DMS 273 (cell line): ENCODE data around the gene ATP13A1.
A peak's percentile ranks its signal among the peaks of the same experiment; 100 is the strongest.
"Not testable (repeated sequence)": the region's sequence is repeated elsewhere in the genome, so short reads cannot be mapped to it uniquely, and the experiment has no call there.

Source experiments
- DNase-seq: peaks from one replicate; lab custom pipeline; 2025; ENCODE audit not compliant: unreplicated experiment; lab: John Stamatoyannopoulos, UW

Gene ATP13A1

GRCh38 chr19:19663256-19664120 lies at the start of gene ATP13A1:
Gene ATP13A1, minus strand, starts transcription at chr19:19663676. Its CDS starts 10 bp downstream, at chr19:19663666.
- peak; percentile 100 for DNase-seq

DNA sequence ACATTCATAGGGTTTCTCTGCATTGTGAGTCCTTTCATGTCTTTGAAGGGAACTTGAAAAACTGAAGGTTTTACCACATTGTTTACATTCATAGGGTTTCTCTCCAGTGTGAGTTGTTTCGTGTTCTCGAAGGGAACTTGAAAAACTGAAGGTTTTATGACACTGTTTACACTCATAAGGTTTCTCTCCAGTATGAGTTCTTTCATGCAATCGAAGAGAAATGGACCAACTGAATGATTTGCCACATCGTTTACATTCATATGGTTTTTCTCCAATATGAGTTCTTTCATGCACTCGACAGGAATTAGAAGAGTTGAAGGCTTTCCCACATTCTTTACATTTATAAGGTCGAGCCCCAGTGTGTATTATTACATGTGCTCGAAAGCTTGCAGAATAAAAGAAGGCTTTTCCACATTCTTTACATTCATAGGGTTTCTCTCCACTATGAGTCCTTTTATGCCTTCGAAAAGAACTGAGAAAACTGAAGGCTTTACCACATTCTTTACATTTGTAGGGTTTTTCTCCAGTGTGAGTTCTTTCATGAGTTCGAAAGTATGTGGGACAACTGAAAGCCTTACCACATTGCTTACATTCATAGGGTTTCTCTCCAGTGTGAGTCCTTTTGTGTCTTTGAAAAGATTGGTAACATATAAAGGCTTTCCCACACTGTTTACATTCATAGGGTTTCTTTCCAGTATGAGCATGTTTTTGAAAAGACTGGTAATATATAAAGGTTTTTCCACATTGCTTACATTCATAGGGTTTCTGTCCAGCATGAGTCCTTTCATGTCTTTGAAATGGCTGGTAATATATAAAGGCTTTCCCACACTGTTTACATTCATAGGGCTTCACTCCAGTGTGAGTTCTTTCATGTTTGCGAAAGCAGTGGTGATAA lies 48.7 kb upstream of the ATP13A1 start:
- no peak for DNase-seq

- DNase-seq: no peak
Observed at GRCh38 chr19:19711306-19711933, 47.9 kb upstream of the ATP13A1 start.

DNA sequence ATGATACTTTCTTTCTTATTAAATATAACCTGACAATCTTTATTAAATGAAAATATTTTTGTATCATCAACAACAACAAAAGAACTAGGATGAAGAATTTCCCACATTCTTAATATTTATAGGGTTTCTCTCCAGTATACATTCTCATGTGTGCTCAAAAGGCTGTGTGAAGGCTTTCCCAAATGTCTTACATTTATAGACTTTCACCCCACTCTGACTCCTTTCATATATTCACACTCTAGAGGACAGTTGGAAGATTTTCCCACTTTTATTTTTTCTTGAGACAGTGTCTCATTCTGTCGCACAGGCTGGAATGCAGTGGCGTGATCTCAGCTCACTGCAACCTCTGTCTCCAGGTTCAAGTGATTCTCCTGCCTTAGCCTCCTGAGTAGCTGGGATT lies 47.0 kb upstream of the ATP13A1 start:
- no peak for DNase-seq

DNA sequence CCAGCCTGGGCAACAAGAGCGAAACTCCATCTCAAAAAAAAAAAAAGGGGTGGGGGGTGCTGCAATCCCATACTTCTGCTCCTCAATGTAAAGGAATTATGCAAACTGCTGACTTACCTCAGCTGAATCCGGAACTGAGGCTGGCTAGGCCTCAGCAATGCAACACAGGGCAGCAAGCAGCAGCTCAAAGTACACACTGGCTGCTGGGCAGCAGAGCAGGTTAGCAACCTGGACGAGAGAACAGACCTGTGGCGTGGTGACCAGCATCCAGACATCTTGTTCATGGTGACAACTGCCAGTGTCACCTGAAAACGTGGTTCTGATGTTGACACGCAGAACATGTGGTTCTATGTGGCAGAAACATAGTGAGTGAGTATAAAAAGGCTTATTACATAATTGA lies 41.4 kb upstream of the ATP13A1 start:
- DNase-seq: no peak

- DNase-seq: not testable (repeated sequence)
Observed at GRCh38 chr19:19700493-19700892, 37.0 kb upstream of the ATP13A1 start.

DNA sequence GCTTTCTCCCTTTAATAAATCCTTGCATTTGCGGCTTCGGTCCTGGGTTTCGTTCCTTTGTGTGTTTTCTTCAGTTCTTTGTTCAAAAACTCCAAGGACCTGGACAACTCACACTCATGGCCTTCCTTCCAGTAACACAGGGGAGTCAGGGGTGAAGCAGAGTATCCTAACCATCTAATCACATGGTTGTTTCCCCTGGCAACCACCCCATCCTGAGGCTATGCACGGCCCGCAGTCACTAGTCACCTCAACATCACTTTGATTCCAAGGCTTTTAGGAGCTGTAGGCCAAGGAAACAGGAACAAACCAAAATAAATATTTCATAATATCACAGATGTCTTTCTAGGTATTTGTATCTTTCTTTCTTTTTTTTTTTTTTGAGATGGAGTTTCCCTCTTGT lies 34.1 kb upstream of the ATP13A1 start:
- DNase-seq: no peak

DNA sequence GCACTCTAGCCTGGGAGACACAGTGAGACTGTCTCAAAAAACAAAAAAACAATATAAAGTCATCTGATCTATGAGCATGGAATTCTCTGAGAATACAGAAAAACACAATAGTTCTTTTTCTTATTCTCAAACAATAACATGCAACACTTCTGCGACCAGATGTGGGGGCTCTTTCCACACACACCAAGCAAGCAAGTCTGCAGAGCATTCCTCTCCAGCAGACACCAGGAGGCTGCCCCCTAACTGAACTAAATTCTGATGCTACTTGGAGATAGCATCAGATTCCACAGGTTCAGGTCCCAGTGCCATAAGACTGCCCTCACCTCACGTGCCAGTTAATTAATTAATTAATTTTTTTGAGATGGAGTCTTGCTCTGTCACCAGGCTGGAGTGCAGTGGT lies 32.9 kb upstream of the ATP13A1 start:
- no peak for DNase-seq

DNA sequence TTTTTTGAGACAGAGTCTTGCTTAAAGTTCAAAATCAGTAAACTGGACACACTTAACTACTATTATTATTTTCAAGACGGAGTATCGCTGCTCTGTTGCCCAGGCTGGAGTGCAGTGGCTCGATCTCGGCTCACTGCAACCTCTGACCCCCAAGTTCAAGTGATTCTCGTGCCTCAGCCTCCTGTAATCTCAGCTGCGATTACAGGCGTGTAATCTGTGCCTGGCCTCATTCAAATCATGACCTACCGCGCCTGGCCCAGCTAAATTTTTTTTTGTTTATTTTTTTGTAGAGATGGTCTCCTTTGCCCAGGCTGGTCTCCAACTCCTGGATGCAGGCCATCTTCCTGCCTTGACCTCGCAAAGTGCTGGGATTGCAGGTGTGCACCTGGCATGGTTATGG lies 28.2 kb upstream of the ATP13A1 start:
- DNase-seq: no peak

- DNase-seq: not testable (repeated sequence)
Observed at GRCh38 chr19:19689023-19689422, 25.5 kb upstream of the ATP13A1 start.

DNA sequence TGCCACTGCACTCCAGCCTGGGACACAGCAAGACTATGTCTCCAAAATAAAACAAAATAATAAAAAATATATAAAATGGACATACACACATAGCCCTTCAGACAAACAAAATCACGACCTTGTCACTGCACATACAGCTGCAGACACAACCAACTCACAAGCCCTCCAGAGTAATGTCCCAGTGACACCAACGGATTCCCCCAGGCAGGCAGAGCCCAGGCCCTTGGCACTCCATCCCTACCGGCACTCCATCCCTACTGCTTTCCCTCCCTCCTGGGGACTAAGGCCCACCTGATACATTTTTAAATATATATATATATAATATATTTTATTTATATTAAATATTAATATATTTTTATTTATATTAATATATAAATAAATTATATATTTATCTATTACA lies 23.6 kb upstream of the ATP13A1 start:
- DNase-seq: peak; percentile 35

DNA sequence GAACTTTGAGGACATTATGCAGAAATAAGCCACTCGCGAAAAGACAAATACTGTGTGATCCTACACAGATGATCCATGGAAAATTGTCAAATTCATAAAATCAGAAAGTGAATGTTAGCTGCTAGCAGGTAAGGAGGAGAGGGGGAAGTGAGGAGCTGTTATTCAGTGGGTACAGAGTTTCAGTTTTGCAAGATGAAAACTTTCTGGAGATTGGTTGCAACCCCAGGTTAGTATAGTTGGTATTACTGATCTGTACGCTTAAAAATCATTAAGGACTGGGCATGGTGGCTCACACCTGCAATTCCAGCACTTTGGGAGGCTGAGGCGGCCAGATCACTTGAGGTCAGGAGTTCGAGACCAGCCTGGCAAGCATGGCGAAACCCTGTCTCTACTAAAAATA lies 23.1 kb upstream of the ATP13A1 start:
- DNase-seq: no peak

- DNase-seq: not testable (repeated sequence)
Observed at GRCh38 chr19:19686119-19686518, 22.6 kb upstream of the ATP13A1 start.

DNA sequence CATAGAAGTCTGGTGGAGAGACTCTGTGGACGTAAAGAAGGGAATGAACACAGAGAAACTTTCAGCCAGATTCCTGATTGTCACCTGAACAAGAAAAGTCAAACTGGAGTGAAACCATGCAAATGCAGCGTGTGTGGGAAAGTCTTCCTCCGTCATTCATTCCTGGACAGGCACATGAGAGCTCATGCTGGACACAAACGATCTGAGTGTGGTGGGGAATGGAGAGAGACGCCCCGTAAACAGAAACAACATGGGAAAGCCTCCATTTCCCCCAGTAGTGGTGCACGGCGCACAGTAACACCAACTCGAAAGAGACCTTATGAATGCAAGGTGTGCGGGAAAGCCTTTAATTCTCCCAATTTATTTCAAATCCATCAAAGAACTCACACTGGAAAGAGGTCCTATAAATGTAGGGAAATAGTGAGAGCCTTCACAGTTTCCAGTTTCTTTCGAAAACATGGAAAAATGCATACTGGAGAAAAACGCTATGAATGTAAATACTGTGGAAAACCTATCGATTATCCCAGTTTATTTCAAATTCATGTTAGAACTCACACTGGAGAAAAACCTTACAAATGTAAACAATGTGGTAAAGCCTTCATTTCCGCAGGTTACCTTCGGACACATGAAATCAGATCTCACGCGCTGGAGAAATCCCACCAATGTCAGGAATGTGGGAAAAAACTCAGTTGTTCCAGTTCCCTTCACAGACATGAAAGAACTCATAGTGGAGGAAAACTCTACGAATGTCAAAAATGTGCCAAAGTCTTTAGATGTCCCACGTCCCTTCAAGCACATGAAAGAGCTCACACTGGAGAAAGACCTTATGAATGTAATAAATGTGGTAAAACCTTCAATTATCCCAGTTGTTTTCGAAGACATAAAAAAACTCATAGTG lies 15.9 kb upstream of the ATP13A1 start:
- DNase-seq: no peak

- DNase-seq: no peak
Observed at GRCh38 chr19:19677579-19677978, 14.1 kb upstream of the ATP13A1 start.

DNA sequence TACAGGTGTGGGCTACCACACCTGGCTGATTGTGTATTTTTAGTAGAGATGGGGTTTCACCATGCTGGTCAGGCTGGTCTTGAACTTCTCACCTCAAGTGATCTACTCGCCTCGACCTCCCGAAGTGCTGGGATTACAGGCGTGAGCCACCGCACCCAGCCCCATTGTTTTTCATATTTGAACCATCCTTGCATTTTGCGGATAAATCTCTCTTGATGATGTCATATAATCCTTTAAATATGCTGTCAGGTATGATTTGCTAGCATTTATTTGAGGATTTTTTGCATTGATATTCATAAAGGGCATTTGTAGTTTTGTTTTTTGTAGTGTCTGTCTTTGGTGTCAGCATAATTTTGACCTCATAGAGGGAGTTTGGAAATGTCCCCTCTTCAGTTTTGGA lies 10.8 kb upstream of the ATP13A1 start:
- no peak for DNase-seq

GRCh38 chr19:19672816-19673215 lies 9.3 kb upstream of the ATP13A1 start:
- DNase-seq: no peak

GRCh38 chr19:19670070-19670551 lies 6.6 kb upstream of the ATP13A1 start:
- no peak for DNase-seq

DNA sequence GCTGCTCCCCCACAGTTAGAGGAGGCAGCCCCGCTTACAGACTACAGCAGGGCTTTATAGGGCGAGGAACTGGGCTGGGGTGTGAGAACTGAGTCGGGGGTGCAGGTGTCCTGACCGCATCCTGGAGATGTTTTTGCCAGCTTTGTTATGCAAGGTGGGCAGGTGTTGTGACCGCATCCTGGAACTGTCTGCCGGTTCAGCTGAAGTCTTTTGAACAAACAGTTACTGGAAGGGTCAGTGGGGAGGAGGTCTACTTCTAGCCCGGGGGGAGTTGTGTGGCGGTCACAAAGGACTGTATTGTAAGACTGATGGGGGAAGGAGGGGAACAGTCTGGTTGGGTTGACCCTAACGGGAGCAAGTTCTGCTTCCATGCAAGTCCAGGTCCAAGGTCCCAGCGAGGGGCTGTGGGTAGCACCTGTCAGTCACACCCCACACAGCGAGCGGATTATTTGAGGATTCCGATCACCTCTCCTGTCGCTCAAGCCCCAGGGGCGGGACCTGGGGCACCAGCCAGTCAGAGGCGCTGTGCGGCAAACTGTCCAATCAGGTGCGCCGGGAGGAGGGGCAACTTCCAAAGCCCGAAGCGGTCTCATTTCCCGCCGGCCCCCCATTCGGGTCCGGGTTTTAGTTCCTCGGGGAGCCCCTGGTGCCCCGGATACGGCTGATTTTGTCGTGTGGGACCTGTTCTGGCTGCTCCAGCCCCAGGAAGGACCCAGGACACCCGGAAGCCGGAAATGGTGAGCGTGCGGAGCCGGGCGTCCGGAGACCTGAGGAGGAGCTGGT lies 4.9 kb upstream of the ATP13A1 start, which contains the start of gene ZNF101:
Gene ZNF101, plus strand, starts transcription at position 610 of the 783 bp plus-strand sequence. Its CDS starts 125 bp downstream, at position 735.
- DNase-seq: peak; percentile 98
